ENCODE data around the gene TFF3.

GRCh38 chr21:42321845-42322244 lies 6.6 kb upstream of the TFF3 start:
- TF ChIP-seq POLR2AphosphoS5 (IDR thresholded peaks at IDR 0.05; ENCODE audit: low read depth, low read length) (no peak), TAF1 (IDR thresholded peaks at IDR 0.05; ENCODE audit: borderline replicate concordance, insufficient read depth, low read length) (no peak), REST (IDR thresholded peaks at IDR 0.05; ENCODE audit: insufficient read depth in 1 of 2, low read depth in 2 of 2, low read length in 2 of 2) (no peak)

All from PFSK-1 (cell line).